Hepatocyte (in vitro differentiated cells): Measurements from ENCODE around the gene MAN1C1.

ENCODE experiments used
- CTCF ChIP-seq: fragments of 200-600 bp; sonication (generic); IDR thresholded peaks from 2 replicates; pipeline ENCODE4 v1.5.1; 2016; ENCODE audit warnings: antibody characterized with exemption, mild to moderate bottlenecking; ENCODE audit not compliant: poor library complexity
- EZH2 ChIP-seq: fragments of 200-600 bp; sonication (generic); IDR thresholded peaks from 2 replicates; pipeline ENCODE4 v1.6.1; 2016; ENCODE audit warnings: antibody characterized with exemption, mild to moderate bottlenecking, borderline replicate concordance
- EZH2phosphoT487 ChIP-seq: fragments of 200-600 bp; sonication (generic); IDR thresholded peaks from one replicate; pipeline ENCODE4 v1.6.1; 2018; ENCODE audit warnings: antibody characterized with exemption, mild to moderate bottlenecking, low read depth, moderate library complexity; ENCODE audit not compliant: unreplicated experiment, severe bottlenecking

GRCh38 chr1:25833158-25833557 is 216.6 kb downstream of the MAN1C1 start:
- TF ChIP-seq CTCF (no peak), EZH2phosphoT487 (no peak), EZH2 (no peak)
